GM19023 (cell line): ENCODE data around the gene PRPSAP2.
"Not testable (repeated sequence)": the region's sequence is repeated elsewhere in the genome, so short reads cannot be mapped to it uniquely, and the experiment has no call there.

ENCODE experiments used
- ATAC-seq: cut with Tn5 transposase; IDR thresholded peaks from one replicate; pipeline ENCODE4 v1.9.1; 2021; ENCODE audit warnings: mild to moderate bottlenecking, moderate library complexity; ENCODE audit not compliant: unreplicated experiment

PRPSAP2 gene

DNA sequence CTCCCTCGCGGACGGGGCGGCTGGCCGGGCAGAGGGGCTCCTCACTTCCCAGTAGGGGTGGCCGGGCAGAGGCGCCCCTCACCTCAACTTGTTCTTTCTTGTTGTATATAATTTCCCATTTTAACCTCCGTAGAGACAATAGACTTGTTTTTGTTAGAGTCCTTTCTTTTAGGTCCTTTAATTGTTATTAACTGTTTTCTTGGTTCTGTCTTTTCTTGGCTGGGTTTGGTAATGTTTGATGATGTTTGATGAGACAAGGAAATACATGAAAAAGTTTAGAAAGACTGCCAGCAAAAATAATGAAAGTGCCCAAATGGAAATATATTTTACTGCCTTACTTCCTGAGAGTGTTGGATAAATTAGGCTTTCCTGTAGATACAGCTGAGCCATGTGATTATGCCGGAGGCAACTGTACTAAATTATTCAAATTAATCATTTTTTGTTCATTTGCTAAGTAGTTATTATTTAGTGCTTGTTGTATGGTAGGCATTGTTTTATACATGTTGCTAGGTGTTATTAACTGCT is 30.9 kb downstream of the PRPSAP2 start:
- ATAC-seq: no peak

GRCh38 chr17:18889658-18890057 is 31.7 kb downstream of the PRPSAP2 start:
- no peak for ATAC-seq

DNA sequence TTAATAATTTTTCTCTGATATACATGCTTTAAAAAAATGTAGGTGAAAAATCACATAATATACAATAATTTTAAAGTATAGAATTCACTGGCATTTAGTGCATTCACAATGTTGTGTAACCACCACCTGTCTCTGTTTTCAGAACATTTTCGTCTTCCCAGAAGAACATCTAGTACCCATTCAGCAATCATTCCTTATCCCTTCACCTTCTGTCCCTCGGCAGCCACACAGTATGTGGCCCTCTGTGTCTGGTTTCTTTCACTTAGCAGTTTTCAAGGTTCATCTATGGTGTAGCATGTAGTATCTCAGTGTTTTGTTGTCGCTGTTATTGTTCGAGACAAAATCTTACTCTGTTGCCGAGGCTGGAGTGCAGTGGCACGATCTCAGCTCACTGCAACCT is 33.6 kb downstream of the PRPSAP2 start:
- no peak for ATAC-seq

DNA sequence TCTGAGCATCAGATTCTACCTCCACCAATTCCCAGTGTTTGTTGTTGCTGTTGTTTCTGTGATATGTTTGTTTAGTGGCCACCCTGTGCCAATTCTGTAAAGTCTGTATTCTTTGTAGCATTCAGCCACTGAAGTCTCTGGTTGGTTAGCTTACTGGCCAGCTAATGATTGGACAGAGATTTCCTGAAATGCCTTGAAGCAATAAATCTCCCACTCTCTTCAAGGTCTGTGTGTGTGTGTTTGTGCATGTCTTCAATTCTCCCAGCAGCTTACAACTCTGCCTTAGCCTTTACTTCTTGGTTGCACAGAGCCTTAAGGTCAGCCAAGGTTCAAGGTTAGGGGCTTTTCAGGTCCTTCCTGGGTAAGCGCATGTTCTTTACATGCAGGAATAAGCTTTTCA is 38.2 kb downstream of the PRPSAP2 start:
- no peak for ATAC-seq

- ATAC-seq: no peak
Observed at GRCh38 chr17:18896947-18897346, 39.0 kb downstream of the PRPSAP2 start.

DNA sequence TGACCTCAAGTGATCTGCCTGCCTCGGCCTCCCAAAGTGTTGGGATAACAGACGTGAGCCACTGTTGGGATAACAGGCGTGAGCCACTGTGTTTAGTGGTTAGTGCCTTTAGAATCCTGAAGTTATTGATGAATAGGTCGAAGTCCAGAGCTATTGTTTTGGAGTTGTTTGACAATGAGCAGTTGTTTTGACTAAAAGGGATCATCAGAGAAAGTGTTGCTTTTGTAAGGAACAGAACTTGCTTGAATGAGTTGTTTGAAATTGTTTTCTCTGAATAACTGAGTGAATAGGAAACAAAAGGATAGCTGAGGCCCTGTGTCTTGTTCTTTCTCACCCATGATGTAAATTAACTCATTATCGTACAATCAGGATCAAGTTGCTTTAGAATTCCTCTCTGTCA is 46.6 kb downstream of the PRPSAP2 start:
- ATAC-seq: no peak

- no peak for ATAC-seq
Observed at GRCh38 chr17:18905226-18905625, 47.3 kb downstream of the PRPSAP2 start.

- no peak for ATAC-seq
Observed at GRCh38 chr17:18910326-18910725, 52.4 kb downstream of the PRPSAP2 start.

DNA sequence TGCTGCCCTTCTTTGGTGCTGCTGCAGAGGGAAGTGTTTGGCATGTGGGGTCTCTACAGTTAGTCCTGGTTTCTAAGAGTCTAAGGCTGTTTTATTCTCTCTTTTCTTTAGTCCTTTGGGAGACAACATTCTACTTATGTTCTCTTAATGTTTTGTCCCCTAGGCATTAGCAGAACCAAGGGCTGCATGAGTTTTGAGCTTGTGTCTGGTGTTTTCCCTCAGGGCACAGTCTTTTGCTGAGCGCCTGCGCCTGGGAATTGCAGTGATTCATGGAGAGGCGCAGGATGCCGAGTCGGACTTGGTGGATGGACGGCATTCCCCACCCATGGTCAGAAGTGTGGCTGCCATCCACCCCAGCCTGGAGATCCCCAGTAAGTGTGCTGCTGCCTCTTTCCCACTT is 53.0 kb downstream of the PRPSAP2 start:
- no peak for ATAC-seq

- ATAC-seq: no peak
Observed at GRCh38 chr17:18916816-18917500, 59.0 kb downstream of the PRPSAP2 start.

DNA sequence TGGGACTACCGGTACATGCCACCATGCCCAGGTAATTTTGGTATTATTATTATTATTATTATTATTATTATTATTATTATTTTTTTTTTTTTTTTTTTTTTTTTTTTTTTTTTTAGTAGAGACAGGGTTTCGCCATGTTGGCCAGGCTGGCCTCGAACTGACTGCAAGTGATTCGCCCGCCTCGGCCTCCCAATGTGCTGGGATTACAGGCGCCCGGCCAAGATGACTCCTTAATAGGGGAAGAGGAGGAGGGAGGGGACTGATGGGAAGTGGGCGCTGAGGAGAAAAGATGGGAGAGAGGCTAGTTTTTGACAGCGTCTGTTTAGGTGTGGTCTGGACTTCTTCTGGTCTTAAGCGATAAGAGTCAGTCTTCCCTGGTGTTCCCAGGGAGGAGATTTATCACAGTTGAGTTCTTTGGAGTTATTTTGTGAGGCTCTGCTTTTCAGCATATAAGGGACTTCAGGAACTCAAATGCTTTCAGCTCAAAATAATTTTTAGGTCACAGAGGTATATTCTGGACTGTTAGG is 59.6 kb downstream of the PRPSAP2 start:
- ATAC-seq: no peak

- ATAC-seq: no peak
Observed at GRCh38 chr17:18919963-18920362, 62.0 kb downstream of the PRPSAP2 start.

DNA sequence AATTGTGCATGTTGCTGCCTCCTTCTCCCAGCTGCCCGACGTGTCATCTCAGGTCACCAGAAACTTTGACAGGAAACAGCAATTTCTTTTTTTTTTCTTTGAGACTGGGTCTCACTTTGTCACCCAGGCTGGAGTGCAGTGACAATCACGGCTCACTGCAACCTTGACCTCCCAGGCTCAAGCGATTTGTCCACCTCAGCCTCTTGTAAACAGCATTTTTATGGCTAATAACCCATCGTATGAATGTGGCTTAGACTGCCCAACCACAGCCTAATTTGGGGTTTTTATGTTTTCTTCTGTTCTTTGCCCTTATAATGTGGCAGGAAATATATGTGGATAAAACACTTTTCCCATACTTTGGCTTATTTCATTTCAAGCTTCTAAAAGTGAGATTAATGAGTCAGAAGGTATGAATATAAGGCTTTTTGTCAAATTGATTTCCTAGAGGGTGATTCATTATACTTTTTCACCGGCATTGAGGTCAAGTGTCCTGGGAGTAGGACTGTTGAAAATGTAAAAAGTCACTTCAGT is 63.0 kb downstream of the PRPSAP2 start:
- ATAC-seq: no peak

- no peak for ATAC-seq
Observed at GRCh38 chr17:18921485-18921884, 63.6 kb downstream of the PRPSAP2 start.

DNA sequence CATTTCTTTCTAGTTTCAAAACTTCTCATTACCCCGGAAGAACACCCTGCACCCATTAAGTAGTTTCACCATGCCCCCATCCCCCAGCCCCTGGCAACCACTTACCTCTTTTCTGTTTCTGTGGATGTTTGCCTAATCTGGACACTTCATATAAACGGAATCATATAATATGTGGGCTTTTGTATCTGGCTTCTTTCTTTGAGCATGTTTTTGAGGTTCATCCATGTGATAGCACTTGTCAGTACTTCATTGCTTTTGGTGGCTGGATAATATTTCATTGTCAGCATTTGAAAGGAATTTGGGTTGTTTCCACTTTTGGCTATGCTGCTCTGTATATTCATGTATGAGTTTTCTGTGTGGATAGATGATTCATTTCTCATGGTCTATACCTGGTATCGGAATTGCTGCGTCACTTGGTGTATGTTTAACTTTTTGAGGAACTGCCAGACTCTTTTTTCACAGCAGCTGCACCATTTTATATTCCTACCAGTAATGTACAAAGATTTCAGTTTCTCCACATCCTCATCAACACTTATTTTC is 64.1 kb downstream of the PRPSAP2 start:
- ATAC-seq: peak; percentile 77

DNA sequence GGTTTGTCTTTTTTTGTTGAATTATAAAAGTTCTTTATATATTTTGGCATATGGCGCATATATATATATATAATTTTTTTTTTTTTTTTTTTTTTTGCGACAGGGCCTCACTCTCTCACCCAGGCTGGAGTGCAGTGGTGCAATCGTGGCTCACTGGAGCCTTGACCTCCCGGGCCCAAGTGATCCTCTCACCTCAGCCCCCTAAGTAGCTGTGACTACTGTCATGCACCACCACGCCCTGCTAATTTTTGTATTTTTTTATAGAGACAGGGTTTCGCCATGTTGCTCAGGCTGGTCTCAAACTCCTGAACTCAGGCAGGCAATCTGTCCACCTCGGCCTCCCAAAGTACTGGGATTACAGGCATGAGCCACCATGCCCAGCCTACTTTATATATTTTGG is 64.7 kb downstream of the PRPSAP2 start:
- not testable (repeated sequence) for ATAC-seq

DNA sequence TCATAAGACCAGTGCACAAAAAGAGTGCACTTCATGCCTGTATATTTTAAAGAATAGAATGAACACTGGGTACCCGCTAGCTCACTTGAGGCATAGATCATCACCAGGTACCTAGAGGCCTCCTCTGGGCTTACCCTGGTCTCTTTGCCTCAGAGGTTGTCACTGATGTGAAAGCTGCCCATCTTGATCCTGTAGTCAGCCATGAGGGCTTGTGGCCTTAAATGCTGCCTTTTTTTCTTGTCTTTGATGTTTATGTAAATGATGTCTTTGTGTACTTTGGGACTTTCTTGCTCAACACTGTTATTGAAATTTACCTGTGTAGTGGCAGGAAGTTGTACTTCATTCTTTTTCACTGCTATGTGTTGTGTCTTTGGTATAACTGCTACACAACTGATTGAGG is 67.3 kb downstream of the PRPSAP2 start:
- no peak for ATAC-seq

DNA sequence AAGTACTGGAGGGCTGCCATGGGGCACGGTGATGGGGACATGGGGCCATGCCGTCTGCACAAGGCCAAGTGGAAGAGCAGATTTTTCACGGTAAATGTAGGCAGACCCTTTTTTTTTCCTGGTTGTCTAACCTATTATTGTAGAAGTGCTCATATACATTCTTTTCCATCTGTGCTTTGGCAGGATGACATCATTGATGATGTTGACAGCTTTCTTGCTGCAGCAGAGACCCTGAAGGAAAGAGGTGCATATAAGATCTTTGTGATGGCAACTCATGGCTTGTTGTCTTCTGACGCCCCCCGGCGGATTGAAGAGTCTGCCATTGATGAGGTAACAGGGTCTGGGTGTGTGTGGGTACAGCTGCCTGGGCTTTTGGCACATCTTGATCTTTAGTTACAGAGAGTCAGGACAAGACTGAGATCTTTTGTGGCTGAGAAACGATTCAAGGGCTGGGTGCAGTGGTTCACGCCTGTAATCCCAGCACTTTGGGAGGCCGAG is 70.7 kb downstream of the PRPSAP2 start:
- ATAC-seq: no peak

DNA sequence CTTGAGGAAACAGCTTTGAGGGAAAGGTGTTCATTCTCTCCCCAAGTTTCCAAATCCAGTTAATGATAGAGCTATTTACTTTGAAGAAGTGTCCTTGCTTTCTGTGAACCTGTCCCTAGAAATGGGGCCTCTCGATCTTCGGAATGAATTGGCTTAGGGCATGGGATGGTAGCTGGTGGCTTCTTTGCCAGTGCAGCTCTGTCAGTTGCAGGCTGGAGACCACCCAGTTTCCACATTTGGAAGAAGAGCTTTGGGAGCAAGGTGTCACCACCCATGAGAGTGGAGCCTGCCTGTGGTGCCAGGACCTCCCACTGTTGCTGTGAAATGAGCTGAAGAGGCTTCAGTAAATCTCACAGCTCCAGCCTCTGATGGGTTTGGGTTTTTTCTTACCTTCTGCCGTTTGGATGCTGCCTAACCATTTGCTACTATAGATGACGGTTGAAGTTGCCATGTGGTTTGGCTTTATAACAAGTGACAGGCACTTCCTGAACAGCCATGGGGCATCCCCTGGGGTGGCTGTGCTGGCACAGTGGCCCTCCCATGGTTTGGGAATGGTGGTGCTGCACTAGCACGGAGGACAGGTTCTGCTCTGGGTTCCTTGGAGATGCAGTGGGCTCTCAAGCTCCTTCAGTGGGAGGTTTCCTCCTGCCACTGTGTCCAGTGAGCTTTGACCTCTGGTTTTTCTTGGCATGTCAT is 74.6 kb downstream of the PRPSAP2 start:
- no peak for ATAC-seq

GRCh38 chr17:18933102-18934058 is 75.4 kb downstream of the PRPSAP2 start:
- ATAC-seq: no peak
